ENCODE data around the gene ANXA4.

- TF ChIP-seq EZH2 (IDR thresholded peaks at IDR 0.05) (no peak), POLR2AphosphoS5 (IDR thresholded peaks at IDR 0.05; ENCODE audit: borderline replicate concordance, low read depth, low read length) (no peak)
Observed at GRCh38 chr2:69753659-69754363, 11.9 kb downstream of the ANXA4 start.

Measured in SK-N-MC (cell line).